Stimulated activated CD8-positive, alpha-beta memory T cell treated with anti-CD3 and anti-CD28 coated beads, Interleukin-12 subunit alpha, Interleukin-12 subunit beta, amount 100 ng/mL, for 1 hour (primary cell): ENCODE data around the gene TMCC2.

Source experiments
- DNase-seq: peaks from one replicate; pipeline ENCODE4 v3.0.0-alpha.2; 2020; ENCODE audit warnings: low read depth

Gene TMCC2

GRCh38 chr1:205304046-205304694, 76.4 kb downstream of the TMCC2 start:
- no peak for DNase-seq

- no peak for DNase-seq
Observed at GRCh38 chr1:205304695-205305070, 76.9 kb downstream of the TMCC2 start.

- DNase-seq, result no peak
Observed at GRCh38 chr1:205306929-205307566, 79.3 kb downstream of the TMCC2 start.

GRCh38 chr1:205309741-205310140, 82.0 kb downstream of the TMCC2 start:
- DNase-seq, result no peak

- no peak for DNase-seq
Observed at GRCh38 chr1:205310976-205311704, 83.4 kb downstream of the TMCC2 start.

- DNase-seq, result no peak
Observed at GRCh38 chr1:205312866-205313562, 85.3 kb downstream of the TMCC2 start.

GRCh38 chr1:205313563-205314308, 86.0 kb downstream of the TMCC2 start:
- no peak for DNase-seq

GRCh38 chr1:205315008-205315618, 87.4 kb downstream of the TMCC2 start:
- no peak for DNase-seq

- DNase-seq, result no peak
Observed at GRCh38 chr1:205316161-205316566, 88.4 kb downstream of the TMCC2 start.

GRCh38 chr1:205317311-205317917, 89.7 kb downstream of the TMCC2 start:
- DNase-seq, result no peak

- no peak for DNase-seq
Observed at GRCh38 chr1:205318231-205318991, 90.7 kb downstream of the TMCC2 start.

GRCh38 chr1:205319081-205320018, 91.6 kb downstream of the TMCC2 start:
- no peak for DNase-seq

- peak; percentile 72 for DNase-seq
Observed at GRCh38 chr1:205321162-205321958, 93.6 kb downstream of the TMCC2 start, which contains the start of gene NUAK2. Gene NUAK2, minus strand, starts transcription at chr1:205321745. Its CDS starts 117 bp downstream, at chr1:205321628.

- DNase-seq, result no peak
Observed at GRCh38 chr1:205321959-205322283, 94.2 kb downstream of the TMCC2 start.
